KMS-11 (cell line): Measurements from ENCODE around the gene ZBTB20.

Experiments used
- H2AFZ ChIP-seq: fragments of 200-600 bp; sonication (generic); 2 replicates; pipeline ENCODE4 v1.6.1; 2016; ENCODE audit warnings: antibody characterized with exemption, mixed run types, low read depth
- H3K27ac ChIP-seq: fragments of 200-600 bp; sonication (generic); 2 replicates; pipeline ENCODE4 v1.6.1; 2016; ENCODE audit warnings: mild to moderate bottlenecking, mixed run types
- H3K27me3 ChIP-seq: fragments of 200-600 bp; sonication (generic); 2 replicates; pipeline ENCODE4 v1.6.1; 2017; ENCODE audit warnings: mild to moderate bottlenecking, low read depth, mixed run types, moderate library complexity; ENCODE audit not compliant: insufficient read depth
- H3K36me3 ChIP-seq: fragments of 200-600 bp; sonication (generic); 2 replicates; pipeline ENCODE4 v1.6.1; 2017; ENCODE audit warnings: mild to moderate bottlenecking, mixed run types; ENCODE audit not compliant: insufficient read depth
- H3K4me1 ChIP-seq: fragments of 200-600 bp; sonication (generic); 2 replicates; pipeline ENCODE4 v1.6.1; 2016; ENCODE audit warnings: mild to moderate bottlenecking, low read depth, mixed run types; ENCODE audit not compliant: poor library complexity, severe bottlenecking
- H3K4me2 ChIP-seq: fragments of 200-600 bp; sonication (generic); 2 replicates; pipeline ENCODE4 v1.7.0; 2016; ENCODE audit warnings: mild to moderate bottlenecking, mixed run types
- H3K4me3 ChIP-seq: fragments of 200-600 bp; sonication (generic); IDR thresholded peaks from 2 replicates; pipeline ENCODE4 v1.6.1; 2017; ENCODE audit warnings: low read depth, low read length, mixed read lengths; ENCODE audit not compliant: insufficient read depth
- H3K79me2 ChIP-seq: fragments of 200-600 bp; sonication (generic); 2 replicates; pipeline ENCODE4 v1.6.1; 2016; ENCODE audit warnings: low read depth, mixed run types; ENCODE audit not compliant: insufficient read depth
- H3K9ac ChIP-seq: fragments of 200-600 bp; sonication (generic); 2 replicates; pipeline ENCODE4 v1.6.1; 2016; ENCODE audit warnings: mild to moderate bottlenecking, mixed run types
- H4K20me1 ChIP-seq: fragments of 200-600 bp; sonication (generic); 2 replicates; pipeline ENCODE4 v1.6.1; 2016; ENCODE audit warnings: mild to moderate bottlenecking, mixed run types; ENCODE audit not compliant: insufficient read depth
- TF ChIP-seq, protein P1 (sequence below): fragments of 200-600 bp; sonication (generic); conservative IDR thresholded peaks from 2 replicates; pipeline ENCODE4 v1.6.1; 2017; ENCODE audit warnings: low read depth, mild to moderate bottlenecking, antibody characterized with exemption, low read length, moderate library complexity, mixed read lengths

ZBTB20 gene

DNA sequence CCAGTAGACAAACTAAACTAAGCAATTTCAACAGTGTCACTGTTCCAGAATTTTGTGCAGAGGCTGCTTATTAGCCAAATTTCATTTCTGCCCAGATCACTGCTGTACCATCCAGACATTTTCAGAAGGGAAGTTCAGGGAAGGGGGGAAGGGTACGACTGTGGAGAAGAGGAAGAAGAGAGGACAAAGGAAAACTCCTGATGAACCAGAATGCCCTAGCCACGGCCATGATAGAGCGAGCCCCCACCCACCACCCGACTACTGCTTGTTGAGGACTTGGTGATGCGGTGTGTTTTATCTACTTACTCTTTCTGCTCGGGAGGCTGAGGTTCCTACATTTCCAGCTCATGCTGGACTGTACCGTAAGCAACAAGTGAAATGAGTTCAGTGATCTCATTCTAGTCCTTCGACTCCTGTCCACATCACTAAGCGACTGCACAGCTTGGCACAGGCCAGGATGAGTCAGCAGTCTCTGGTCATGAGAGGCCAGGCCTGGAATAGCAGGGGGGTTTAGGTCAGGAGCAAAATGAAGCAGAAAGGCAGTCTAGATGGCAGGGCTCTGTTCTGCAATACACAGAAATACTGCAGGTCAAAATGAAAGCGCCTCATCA lies 522.4 kb downstream of the ZBTB20 start:
- H3K4me2 ChIP-seq: no peak overlapping the region
- no peak overlapping the region for H3K4me3 ChIP-seq
- H2AFZ ChIP-seq: no peak overlapping the region

DNA sequence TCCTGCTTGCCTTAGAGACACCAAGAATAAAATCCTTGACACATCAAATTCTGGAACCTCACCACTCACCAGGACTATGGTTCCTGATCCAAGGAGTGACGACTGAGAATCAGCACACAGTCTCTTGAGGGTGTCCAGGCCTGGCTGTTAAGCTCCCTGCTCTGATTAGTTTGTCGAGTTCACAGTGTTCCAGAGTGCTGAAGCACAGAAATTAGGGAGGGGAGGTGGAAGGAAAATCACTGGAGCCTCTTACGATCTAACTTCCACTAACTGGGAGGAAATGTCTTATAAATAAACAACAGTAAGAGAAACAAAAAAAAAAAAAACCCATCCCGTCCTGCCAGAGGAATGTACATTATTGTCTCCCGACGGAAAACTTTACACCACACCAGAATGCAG lies 523.0 kb downstream of the ZBTB20 start:
- TF ChIP-seq, protein P1, sequence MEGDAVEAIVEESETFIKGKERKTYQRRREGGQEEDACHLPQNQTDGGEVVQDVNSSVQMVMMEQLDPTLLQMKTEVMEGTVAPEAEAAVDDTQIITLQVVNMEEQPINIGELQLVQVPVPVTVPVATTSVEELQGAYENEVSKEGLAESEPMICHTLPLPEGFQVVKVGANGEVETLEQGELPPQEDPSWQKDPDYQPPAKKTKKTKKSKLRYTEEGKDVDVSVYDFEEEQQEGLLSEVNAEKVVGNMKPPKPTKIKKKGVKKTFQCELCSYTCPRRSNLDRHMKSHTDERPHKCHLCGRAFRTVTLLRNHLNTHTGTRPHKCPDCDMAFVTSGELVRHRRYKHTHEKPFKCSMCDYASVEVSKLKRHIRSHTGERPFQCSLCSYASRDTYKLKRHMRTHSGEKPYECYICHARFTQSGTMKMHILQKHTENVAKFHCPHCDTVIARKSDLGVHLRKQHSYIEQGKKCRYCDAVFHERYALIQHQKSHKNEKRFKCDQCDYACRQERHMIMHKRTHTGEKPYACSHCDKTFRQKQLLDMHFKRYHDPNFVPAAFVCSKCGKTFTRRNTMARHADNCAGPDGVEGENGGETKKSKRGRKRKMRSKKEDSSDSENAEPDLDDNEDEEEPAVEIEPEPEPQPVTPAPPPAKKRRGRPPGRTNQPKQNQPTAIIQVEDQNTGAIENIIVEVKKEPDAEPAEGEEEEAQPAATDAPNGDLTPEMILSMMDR: no peak
- Histone ChIP-seq H3K9ac (no peak overlapping the region), H3K27ac (no peak overlapping the region), H3K4me3 (no peak overlapping the region), H4K20me1 (no peaks in the 10 kb centered on the region), H2AFZ (no peak overlapping the region), H3K27me3 (no peaks in the 10 kb centered on the region), H3K79me2 (no peaks in the 10 kb centered on the region), H3K4me1 (no peaks in the 10 kb centered on the region), H3K4me2 (no peak overlapping the region), H3K36me3 (no peaks in the 10 kb centered on the region; the same call in 1 of the 2 replicates)

More for the DNA sequence above, 522.4 kb downstream of the ZBTB20 start:
- no peaks in the 10 kb centered on the region; the same call in 1 of the 2 replicates for H3K36me3 ChIP-seq
- H3K9ac ChIP-seq: no peak overlapping the region
- H4K20me1 ChIP-seq: no peaks in the 10 kb centered on the region
- no peak overlapping the region for H3K27ac ChIP-seq
- TF ChIP-seq, protein P1: no peak
- H3K79me2 ChIP-seq: no peaks in the 10 kb centered on the region
- H3K27me3 ChIP-seq: no peaks in the 10 kb centered on the region
- no peaks in the 10 kb centered on the region for H3K4me1 ChIP-seq

DNA sequence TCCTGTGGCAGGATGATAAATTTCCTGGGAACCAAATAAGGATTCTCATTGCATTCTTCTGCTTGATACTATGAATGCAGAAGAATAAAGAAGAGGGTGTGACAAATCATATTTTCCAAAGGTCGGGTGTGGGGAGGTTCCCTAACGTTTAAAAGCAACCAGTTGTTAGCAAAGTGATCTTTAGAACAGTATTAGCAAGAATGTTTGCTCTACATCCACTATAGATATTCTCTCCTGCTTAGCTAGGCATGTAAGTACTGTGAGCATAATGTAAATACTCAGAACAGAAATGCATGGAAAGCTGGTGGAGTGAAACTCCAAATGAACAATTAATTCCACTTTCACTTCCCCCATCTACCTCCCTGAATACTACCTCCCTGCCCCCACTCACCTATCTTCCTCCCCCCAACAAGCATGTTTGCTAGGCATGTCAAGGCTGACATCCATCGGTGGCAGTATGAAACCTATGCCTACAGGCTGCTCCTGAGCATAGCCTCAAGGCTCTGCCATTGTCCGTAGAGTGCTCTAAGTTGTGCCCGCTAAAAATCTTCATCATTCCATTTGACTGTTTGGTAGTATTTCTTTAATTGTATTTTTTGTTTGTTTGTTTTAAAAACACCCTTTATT lies 523.6 kb downstream of the ZBTB20 start:
- H3K79me2 ChIP-seq: no peaks in the 10 kb centered on the region
- H2AFZ ChIP-seq: no peak overlapping the region
- no peaks in the 10 kb centered on the region for H3K27me3 ChIP-seq
- no peaks in the 10 kb centered on the region; the same call in 1 of the 2 replicates for H3K36me3 ChIP-seq
- TF ChIP-seq, protein P1: no peak
- H3K4me3 ChIP-seq: no peak overlapping the region
- no peaks in the 10 kb centered on the region for H4K20me1 ChIP-seq
- no peaks in the 10 kb centered on the region for H3K4me1 ChIP-seq
- H3K27ac ChIP-seq: no peak overlapping the region
- H3K4me2 ChIP-seq: no peak overlapping the region
- H3K9ac ChIP-seq: no peak overlapping the region

DNA sequence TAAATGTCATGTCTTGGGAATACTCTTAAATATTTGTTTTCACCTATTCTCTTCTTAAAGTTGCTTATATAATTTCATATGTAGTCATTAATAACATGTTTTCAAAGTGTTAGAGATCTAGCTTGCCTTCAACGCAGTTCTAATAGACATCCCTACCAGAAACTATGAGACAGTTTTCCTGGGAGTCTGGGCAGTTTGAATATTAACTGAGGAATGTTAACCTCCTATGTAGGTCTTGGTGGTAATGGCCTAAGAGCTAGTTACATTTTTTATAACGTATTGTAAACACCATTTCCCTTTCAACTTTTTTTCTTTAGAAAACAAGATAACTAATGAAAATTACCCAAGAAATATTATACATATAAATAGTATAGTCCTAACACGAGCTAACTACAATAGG lies 525.1 kb downstream of the ZBTB20 start:
- H3K79me2 ChIP-seq: no peaks in the 10 kb centered on the region
- no peak overlapping the region for H3K9ac ChIP-seq
- no peaks in the 10 kb centered on the region; the same call in 1 of the 2 replicates for H3K36me3 ChIP-seq
- H3K4me2 ChIP-seq: no peak overlapping the region
- H3K4me3 ChIP-seq: no peak overlapping the region
- no peaks in the 10 kb centered on the region for H3K4me1 ChIP-seq
- no peak overlapping the region for H2AFZ ChIP-seq
- TF ChIP-seq, protein P1: no peak
- H4K20me1 ChIP-seq: no peaks in the 10 kb centered on the region
- H3K27ac ChIP-seq: no peak overlapping the region
- H3K27me3 ChIP-seq: no peaks in the 10 kb centered on the region
